GM18858 (cell line): Measurements from ENCODE around the gene SND1.
A peak's percentile ranks its signal among the peaks of the same experiment; 100 is the strongest.

ENCODE experiments used
- ATAC-seq: cut with Tn5 transposase; IDR thresholded peaks from one replicate; pipeline ENCODE4 v1.9.1; 2021; ENCODE audit not compliant: unreplicated experiment

The SND1 gene

GRCh38 chr7:127682140-127682539, 30.1 kb downstream of the SND1 start:
- ATAC-seq = no peak

DNA sequence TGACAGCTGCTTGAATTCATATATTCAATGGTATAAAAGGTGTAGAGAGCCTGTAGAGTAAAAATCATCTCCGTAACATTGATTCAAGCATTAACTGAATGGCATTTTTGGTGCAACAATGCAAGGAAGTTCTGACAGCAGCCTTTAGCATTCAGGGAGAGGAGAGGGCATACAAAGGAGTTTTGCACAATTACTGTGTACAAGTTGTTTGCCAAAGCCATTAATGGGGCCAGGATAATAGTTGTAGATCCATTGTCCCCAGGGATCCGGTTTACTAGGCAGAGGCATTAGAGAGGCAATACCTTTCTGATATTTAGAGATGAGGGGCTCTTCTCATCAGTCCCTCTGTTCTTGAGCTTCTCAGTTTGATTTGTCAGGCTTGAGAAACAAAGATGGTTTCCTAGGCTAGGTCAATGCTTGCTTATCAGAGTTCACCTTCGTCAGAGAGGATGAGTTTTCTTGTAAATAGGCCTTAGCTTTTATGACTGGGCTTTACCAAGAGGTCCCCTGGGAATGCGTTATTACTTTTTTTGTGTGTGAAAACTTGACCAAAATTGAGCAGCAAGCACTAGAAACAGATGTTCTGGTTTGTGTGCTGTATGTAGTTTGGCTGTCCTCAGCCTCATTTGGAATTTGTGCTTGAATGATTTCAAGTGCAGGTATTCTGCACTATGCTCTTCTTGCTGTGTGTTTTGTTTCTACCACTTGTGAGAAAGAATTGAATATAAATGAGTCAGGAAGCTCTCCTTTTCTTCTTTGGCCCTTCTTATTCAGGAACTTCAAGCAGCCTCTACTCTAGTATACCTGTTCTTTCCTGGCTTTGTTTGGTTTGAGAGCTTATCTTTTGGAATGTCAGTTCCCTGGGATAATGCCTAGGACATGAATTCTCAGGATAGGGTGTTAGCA, 32.0 kb downstream of the SND1 start:
- peak; percentile 82 for ATAC-seq

- no peak for ATAC-seq
These were observed 37.3 kb downstream of the SND1 start for GRCh38 chr7:127689194-127689772.

DNA sequence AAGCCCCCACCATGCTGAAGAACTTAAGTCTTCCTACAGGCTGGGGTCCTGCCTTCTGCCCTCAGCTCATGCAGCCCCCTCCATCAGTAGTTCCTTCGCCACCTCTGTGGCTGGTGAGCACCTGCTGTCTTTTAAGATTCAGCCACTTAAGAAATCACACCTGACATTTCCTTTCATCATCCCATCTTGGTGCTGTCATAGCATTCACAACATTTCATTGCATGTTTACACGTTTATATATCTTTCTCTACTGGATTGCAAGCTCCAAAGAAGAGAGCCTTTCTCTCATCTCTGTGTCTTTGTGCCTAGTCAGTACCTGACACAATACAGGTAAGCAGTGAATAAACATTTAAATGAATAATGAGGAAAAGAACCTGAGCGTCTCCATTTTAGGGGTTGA, 38.3 kb downstream of the SND1 start:
- no peak for ATAC-seq

- ATAC-seq = no peak
These were observed 38.8 kb downstream of the SND1 start for GRCh38 chr7:127690806-127691205.

- ATAC-seq = no peak
These were observed 40.2 kb downstream of the SND1 start for GRCh38 chr7:127692200-127692599.

DNA sequence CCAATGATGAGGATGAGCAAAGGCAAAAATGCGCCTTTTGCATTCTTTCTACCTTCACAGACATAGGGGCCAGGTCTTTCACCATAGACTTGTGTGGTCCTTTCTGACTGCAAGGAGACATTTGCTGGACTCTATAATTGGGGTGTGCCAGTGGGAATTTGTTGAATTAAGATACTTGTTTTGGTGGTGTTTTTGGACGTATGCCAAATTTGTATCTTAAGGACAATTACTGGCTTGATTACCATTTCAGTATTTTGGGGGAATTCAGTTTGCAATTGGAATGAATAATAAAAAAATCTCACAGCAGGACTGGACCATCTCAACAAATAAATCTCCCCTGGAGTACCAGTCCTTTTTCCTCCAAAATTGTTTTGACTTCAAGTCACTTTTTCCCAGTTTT, 47.9 kb downstream of the SND1 start:
- no peak for ATAC-seq

DNA sequence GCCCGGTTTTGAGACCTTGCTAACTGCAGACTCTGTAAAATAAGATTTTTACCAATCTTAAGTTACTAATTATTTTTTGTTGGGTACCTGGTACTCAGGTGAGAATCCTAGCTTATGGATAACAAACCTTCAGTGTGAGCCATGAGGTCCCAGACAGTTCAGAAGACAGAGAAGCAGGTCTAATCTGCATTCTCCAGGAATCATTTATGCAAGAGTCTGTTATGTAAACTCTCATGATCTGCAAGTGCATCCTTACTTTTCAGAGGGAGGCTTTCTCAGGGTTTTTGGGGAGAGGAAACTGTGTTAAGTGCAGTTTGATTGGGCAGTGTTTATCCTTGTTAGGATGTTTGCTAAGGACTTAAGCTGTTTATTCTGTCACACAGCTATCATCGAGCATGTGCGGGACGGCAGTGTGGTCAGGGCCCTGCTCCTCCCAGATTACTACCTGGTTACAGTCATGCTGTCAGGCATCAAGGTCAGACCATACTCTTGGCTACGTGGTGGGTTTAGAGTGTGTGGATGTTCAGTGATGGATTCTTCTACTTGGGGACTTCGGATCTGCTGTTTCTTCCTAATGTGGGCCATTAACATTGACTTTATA, 50.2 kb downstream of the SND1 start:
- ATAC-seq = no peak

DNA sequence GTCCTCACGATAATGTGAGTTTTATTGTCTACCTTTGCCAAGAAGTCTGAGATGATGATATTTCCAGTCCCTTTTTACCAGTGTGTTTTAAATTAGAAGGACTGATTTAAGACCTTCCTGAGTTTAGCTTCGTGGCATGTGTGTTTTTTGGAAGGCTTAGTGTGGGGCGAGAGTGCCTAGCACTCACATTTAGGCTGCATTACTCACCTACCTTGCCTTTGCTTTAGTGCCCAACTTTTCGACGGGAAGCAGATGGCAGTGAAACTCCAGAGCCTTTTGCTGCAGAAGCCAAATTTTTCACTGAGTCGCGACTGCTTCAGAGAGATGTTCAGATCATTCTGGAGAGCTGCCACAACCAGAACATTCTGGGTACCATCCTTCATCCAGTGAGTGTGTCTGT, 50.9 kb downstream of the SND1 start:
- ATAC-seq = no peak

DNA sequence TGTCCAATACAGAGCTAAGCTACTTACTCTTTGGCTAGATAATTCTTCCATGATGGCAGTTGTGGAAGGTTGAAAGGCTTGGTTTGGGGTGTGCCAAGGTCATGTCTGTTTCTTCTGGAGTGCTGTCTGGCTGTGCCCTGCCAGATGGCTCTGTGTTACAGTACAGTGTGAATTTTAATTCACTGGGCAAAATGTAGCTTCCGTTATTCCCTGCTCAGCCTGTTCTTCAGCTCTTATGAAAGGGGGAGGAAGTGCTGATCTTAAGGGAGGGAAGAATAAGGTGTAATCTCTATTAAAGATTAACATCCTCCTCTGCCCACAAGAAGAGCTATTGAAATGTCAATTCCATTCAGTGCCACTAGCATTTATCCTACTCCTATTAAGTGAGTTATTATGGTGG, 52.2 kb downstream of the SND1 start:
- ATAC-seq = no peak

GRCh38 chr7:127705461-127705959, 53.5 kb downstream of the SND1 start:
- no peak for ATAC-seq

GRCh38 chr7:127706766-127707165, 54.8 kb downstream of the SND1 start:
- no peak for ATAC-seq

DNA sequence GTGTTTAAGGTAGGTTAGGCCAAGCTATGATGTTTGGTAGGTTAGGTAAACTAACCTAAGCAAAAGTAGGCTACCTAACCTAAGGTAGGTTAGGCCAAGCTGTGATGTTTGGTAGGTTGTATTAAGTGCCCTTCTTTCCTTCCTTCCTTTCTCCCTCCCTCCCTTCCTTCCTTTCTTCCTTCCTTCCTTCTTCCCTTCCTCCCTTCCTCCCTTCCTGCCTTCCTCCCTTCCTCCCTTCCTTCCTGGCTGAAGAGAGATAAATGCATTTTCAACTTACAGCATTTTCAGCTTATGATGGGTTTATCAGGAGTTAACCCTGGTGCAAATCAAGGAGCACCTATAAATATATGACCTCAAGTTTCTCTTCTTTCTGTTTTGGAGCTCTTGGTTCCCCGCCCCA, 56.2 kb downstream of the SND1 start:
- ATAC-seq = no peak

DNA sequence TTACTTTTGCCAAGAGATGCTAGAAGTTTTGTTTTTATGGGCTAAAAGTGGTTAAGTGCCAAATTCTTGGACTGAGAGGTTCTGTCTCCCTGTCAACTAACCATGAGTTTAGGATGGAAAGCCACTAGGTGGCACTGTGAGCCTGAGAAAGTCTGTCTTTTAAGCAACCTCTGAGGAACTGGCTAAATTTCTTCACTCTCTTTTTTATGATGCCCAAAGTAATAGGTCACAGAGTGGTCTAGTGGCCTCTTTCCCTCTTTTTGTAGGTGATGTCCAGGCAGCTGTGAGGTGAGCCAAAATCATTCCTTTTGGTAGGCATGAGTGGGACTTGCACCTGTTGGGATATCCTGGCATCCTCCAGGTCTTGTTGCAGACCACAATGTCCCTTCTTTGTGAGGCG, 56.8 kb downstream of the SND1 start:
- peak; percentile 60 for ATAC-seq

DNA sequence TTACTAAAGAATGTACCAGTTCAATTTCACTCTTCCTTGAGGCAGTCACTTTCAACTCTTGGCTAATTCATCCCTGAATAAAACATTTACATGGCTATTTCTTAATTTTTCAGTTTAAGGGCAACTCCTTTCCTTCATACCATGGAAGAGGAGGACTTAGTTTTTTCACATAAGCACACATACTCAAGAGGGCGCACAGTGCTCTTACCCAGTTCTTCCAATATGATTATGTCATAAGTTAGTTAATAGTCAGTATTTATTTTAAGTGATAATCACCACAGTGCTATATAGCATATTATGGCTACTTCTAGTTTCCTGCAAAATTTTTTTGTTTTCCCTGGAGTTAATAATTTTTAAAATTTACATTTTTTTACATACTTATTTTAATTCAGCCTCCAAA, 58.6 kb downstream of the SND1 start:
- ATAC-seq = no peak

- no peak for ATAC-seq
These were observed 59.9 kb downstream of the SND1 start for GRCh38 chr7:127711872-127712271.

GRCh38 chr7:127713006-127713405, 61.0 kb downstream of the SND1 start:
- no peak for ATAC-seq

- no peak for ATAC-seq
These were observed 61.8 kb downstream of the SND1 start for GRCh38 chr7:127713758-127714157.

DNA sequence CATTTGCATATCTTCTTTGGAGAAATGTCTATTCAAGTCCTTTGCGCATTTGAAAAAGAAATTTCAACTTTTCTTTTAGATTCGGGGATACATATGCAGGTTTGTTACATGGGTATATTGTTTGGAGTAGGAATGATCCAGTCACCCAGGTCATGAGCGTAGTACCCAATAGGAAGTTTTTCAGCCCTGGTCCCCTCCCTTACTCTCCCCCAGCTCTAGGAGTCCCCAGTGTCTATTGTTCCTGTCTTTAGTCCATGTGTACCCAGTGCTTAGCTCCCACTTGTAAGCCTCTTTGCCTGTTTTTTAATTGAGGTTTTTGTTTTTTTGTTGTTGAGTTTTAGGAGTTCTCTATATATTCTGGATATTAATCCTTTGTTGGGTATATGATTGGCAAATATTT, 63.3 kb downstream of the SND1 start:
- no peak for ATAC-seq

DNA sequence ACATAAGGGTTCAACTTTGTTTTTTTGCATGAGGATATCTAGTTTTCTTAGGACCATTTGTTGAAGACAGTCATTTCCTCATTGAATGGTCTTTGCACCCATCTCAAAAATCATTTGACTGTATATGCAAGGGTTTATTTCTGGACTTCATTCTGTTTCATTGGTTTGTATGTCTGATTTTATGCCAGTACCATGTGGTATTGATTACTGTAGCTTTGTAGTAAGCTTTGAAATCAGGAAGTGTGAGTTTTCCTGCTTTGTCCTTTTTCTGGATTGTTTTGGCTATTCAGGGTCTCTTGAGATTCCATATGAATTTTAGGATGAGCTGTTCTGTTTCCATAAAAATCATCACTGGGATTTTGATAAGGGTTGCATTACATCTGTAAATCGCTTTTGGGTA, 63.9 kb downstream of the SND1 start:
- ATAC-seq = no peak

GRCh38 chr7:127717502-127718339, 65.7 kb downstream of the SND1 start:
- no peak for ATAC-seq
